ENCODE measurements around the gene SUSD6. TPM values are rescaled to one million over a fixed set of nuclear protein-coding genes. Genes with fewer than 3 reads are reported as not detected.

Gene SUSD6
- total and polyA plus RNA-seq, 2 experiments from 2014 or later = 15.7 to 28.4 TPM

DNA sequence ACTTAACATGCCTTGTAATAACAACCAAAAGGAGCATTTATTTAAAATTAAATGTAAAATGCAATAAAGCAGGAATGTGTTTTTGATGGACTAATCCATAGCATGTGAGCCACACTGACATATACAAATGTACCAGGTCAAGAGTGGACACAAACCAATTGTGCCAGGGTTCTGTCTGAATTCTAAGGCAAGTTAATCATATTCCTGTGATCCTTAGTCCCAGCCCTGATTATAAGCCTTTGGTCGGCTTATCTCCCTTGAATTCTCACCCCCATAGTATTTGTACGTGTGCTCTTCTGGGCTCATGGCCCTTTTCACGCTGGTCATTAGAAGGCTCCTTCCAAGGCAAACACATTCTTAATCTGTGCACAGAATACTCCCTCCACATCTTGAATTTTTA lies 144.9 kb downstream of the SUSD6 start:
- H3K4me2 ChIP-seq = no peak overlapping the region
- no peaks in the 10 kb centered on the region for H3K27me3 ChIP-seq
- H3K27ac ChIP-seq = peak overlapping the region; percentile 98

DNA sequence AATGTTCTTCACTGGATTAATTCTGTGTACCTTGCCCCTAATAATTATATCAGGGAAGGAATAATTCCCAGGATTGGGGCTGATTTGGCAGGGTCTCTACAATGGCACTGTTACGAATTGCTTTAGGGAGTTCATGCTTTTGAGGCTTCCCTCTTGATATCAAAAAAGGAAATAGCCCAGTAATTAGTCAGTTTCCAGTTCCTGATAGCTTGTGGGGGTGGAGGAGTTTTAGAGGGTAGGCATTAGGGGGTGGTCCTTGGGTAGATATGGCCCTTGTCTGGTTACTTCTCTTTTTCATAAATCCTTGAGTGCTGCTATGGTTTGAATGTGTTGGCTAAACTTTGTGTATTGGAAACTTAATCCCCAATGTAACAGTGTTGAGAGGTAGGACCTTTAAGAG lies 149.4 kb downstream of the SUSD6 start:
- DNase-seq (ENCODE audit: low spot score) = no peak
- H3K4me2 ChIP-seq = no peak overlapping the region
- WGBS (ENCODE audit: low lambda C conversion rate, missing lambda C conversion rate) = 88% methylated on average over 1 of the region's 1 CpG
- H3K27me3 ChIP-seq = no peaks in the 10 kb centered on the region
- no peaks in the 10 kb centered on the region for H3K9me3 ChIP-seq (ENCODE audit: low read depth)
- H3K27ac ChIP-seq = no peak overlapping the region
- peaks cover 2% of the 10 kb centered on the region for H3K79me2 ChIP-seq
- H3K4me1 ChIP-seq (ENCODE audit: insufficient read depth) = peaks cover 7% of the 10 kb centered on the region
- no peaks in the 10 kb centered on the region for H4K20me1 ChIP-seq (ENCODE audit: insufficient read depth, poor library complexity, severe bottlenecking)
- H3K9me2 ChIP-seq (replicated peaks; ENCODE audit: insufficient read depth) = no peaks in the 10 kb centered on the region
- H2AFZ ChIP-seq = no peak overlapping the region
- TF ChIP-seq, protein P1, sequence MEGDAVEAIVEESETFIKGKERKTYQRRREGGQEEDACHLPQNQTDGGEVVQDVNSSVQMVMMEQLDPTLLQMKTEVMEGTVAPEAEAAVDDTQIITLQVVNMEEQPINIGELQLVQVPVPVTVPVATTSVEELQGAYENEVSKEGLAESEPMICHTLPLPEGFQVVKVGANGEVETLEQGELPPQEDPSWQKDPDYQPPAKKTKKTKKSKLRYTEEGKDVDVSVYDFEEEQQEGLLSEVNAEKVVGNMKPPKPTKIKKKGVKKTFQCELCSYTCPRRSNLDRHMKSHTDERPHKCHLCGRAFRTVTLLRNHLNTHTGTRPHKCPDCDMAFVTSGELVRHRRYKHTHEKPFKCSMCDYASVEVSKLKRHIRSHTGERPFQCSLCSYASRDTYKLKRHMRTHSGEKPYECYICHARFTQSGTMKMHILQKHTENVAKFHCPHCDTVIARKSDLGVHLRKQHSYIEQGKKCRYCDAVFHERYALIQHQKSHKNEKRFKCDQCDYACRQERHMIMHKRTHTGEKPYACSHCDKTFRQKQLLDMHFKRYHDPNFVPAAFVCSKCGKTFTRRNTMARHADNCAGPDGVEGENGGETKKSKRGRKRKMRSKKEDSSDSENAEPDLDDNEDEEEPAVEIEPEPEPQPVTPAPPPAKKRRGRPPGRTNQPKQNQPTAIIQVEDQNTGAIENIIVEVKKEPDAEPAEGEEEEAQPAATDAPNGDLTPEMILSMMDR (IDR thresholded peaks at IDR 0.05; ENCODE audit: poor library complexity) = no peak
- no peak for TF ChIP-seq EZH2 (IDR thresholded peaks at IDR 0.05; ENCODE audit: borderline replicate concordance)
- TF ChIP-seq EZH2phosphoT487 (IDR thresholded peaks at IDR 0.05; ENCODE audit: low read depth, severe bottlenecking, unreplicated experiment) = no peak
- no peaks in the 10 kb centered on the region for H3K36me3 ChIP-seq (replicated peaks; ENCODE audit: insufficient read depth, low read depth)
- no peak overlapping the region for H3K4me3 ChIP-seq

More for the DNA sequence above, 144.9 kb downstream of the SUSD6 start:
- no peak for DNase-seq (ENCODE audit: low spot score)
- peaks cover 16% of the 10 kb centered on the region for H3K4me1 ChIP-seq (ENCODE audit: insufficient read depth)
- H2AFZ ChIP-seq = no peak overlapping the region
- H3K79me2 ChIP-seq = no peaks in the 10 kb centered on the region
- no peaks in the 10 kb centered on the region for H4K20me1 ChIP-seq (ENCODE audit: insufficient read depth, poor library complexity, severe bottlenecking)
- no peaks in the 10 kb centered on the region for H3K36me3 ChIP-seq (replicated peaks; ENCODE audit: insufficient read depth, low read depth)
- no peaks in the 10 kb centered on the region for H3K9me2 ChIP-seq (replicated peaks; ENCODE audit: insufficient read depth)
- TF ChIP-seq EZH2 (IDR thresholded peaks at IDR 0.05; ENCODE audit: borderline replicate concordance) (no peak), EZH2phosphoT487 (IDR thresholded peaks at IDR 0.05; ENCODE audit: low read depth, severe bottlenecking, unreplicated experiment) (no peak)
- TF ChIP-seq, protein P1 (IDR thresholded peaks at IDR 0.05; ENCODE audit: poor library complexity) = no peak
- 56% methylated on average over 3 of the region's 3 CpGs for WGBS (ENCODE audit: low lambda C conversion rate, missing lambda C conversion rate)
- no peak overlapping the region for H3K4me3 ChIP-seq
- no peaks in the 10 kb centered on the region for H3K9me3 ChIP-seq (ENCODE audit: low read depth)

DNA sequence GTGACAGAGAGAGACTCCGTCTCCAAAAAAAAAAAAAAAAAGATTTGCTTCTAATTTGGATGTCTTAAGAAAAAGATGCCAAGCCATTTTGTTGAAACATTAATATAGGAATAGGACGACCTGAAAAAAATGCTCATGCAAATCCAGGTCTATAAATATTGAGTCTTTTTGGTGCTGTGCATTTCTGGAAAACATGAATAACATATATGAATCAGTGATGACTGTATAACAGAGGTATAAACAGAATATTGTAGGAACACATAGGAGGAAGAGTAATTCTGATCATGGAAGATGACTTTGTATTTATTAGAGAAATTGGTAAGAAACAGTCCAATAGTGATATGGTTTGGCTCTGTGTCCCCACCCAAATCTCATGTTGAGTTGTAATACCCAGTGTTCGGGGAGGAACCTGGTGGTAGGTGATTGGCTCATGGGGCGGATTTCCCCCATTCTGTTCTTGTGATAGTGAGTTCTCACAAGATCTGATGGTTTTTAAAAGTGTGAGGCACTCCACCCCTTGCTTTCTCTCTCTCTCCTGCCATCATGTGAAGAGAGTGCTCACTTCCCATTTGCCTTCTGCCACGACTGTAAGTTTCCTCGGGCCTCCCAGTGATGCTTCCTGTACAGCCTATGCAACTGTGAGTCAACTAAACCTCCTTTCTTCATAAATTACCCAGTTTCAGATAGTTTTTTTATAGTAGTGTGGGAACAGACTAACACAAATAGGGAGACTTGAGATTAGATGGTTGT lies 152.5 kb downstream of the SUSD6 start:
- Histone ChIP-seq H4K20me1 (ENCODE audit: insufficient read depth, poor library complexity, severe bottlenecking) (peaks cover 13% of the 10 kb centered on the region), H3K4me3 (no peak overlapping the region), H3K9me2 (replicated peaks; ENCODE audit: insufficient read depth) (no peaks in the 10 kb centered on the region), H3K27me3 (no peaks in the 10 kb centered on the region), H3K27ac (no peak overlapping the region), H3K9me3 (ENCODE audit: low read depth) (no peaks in the 10 kb centered on the region), H3K4me1 (ENCODE audit: insufficient read depth) (peaks cover 12% of the 10 kb centered on the region), H3K36me3 (replicated peaks; ENCODE audit: insufficient read depth, low read depth) (peaks cover 7% of the 10 kb centered on the region), H2AFZ (no peak overlapping the region), H3K79me2 (peaks cover 22% of the 10 kb centered on the region), H3K4me2 (no peak overlapping the region)
- no peak for DNase-seq (ENCODE audit: low spot score)
- 92% methylated on average over 6 of the region's 6 CpGs for WGBS (ENCODE audit: low lambda C conversion rate, missing lambda C conversion rate)
- TF ChIP-seq EZH2phosphoT487 (IDR thresholded peaks at IDR 0.05; ENCODE audit: low read depth, severe bottlenecking, unreplicated experiment) (no peak), EZH2 (IDR thresholded peaks at IDR 0.05; ENCODE audit: borderline replicate concordance) (no peak)
- TF ChIP-seq, protein P1 (IDR thresholded peaks at IDR 0.05; ENCODE audit: poor library complexity) = no peak

Other genes starting within 250 kb of the SUSD6 start
- 147 and 163 TPM in 2 replicates for gene ERH, start 213.3 kb upstream of the SUSD6 start, total RNA-seq
- 181 and 219 TPM in 2 replicates for gene ERH, start 213.3 kb upstream of the SUSD6 start, polyA plus RNA-seq
- 109 TPM in 2 replicates for gene SLC39A9, start 212.9 kb upstream of the SUSD6 start, total RNA-seq
- gene SLC39A9, start 212.9 kb upstream of the SUSD6 start, polyA plus RNA-seq = 29.4 and 33.4 TPM in 2 replicates
- not detected in 2 replicates for gene PLEKHD1, start 126.9 kb upstream of the SUSD6 start, total RNA-seq
- not detected in 2 replicates for gene PLEKHD1, start 126.9 kb upstream of the SUSD6 start, polyA plus RNA-seq
- gene CCDC177, start 36.7 kb upstream of the SUSD6 start, total RNA-seq = 0.23 TPM in 1 of 2 replicates, not detected in the other
- gene CCDC177, start 36.7 kb upstream of the SUSD6 start, polyA plus RNA-seq = not detected in 2 replicates
- gene SRSF5, start 155.5 kb downstream of the SUSD6 start, total RNA-seq = 262 and 263 TPM in 2 replicates
- gene SRSF5, start 155.5 kb downstream of the SUSD6 start, polyA plus RNA-seq = 386 and 447 TPM in 2 replicates
- gene SLC10A1, start 185.6 kb downstream of the SUSD6 start, total RNA-seq = 1.7 and 3.0 TPM in 2 replicates
- gene SLC10A1, start 185.6 kb downstream of the SUSD6 start, polyA plus RNA-seq = 0.96 and 2.9 TPM in 2 replicates